HepG2 (cell line): ENCODE results near the gene ZER1. TPM values are rescaled to one million over a fixed set of nuclear protein-coding genes. Genes with fewer than 3 reads are reported as not detected.
"Not testable (repeated sequence)": the region's sequence is repeated elsewhere in the genome, so short reads cannot be mapped to it uniquely, and the experiment has no call there.

Experiments
- ATAC-seq: fragments of 200-7000 bp; cut with Tn5 transposase; 3 replicates; pipeline ENCODE4 v1.9.1; 2020; ENCODE audit warnings: mild to moderate bottlenecking, moderate library complexity
- BruUV-seq: library from RNA; stranded (reverse); fragments of 400-500 nt; replicated peaks from 2 replicates; lab custom pipeline; 2021; lab: Mats Ljungman, UMichigan
- CTCF ChIA-PET: fragments of 300-600 bp; formaldehyde crosslinking; extraction: SDS; loops from one replicate; lab custom pipeline; 2021; ENCODE audit warnings: low total read pairs, inconsistent platforms, low intra/inter-chr PET ratio; lab: Yijun Ruan, JAX
- POLR2A ChIA-PET: fragments of 350-600 bp; sonication (Branson Sonifier 250); formaldehyde crosslinking; loops from one replicate; lab custom pipeline; 2020; ENCODE audit warnings: antibody characterized with exemption, inconsistent platforms; lab: Yijun Ruan, JAX
- DNase-seq: peaks from one replicate; pipeline ENCODE4 v3.0.0-alpha.2; 2015; ENCODE audit warnings: low spot score
- FAIRE-seq: peaks from 3 replicates; lab custom pipeline; 2011; peaks lifted over from hg19 to GRCh38; lab: Jason Lieb, UNC
- H2AFZ ChIP-seq: one replicate; pipeline ENCODE4 v1.6.1; 2011; ENCODE audit warnings: low read length, inconsistent platforms
- H3K27ac ChIP-seq: fragments of 300-600 bp; 3 replicates; pipeline ENCODE4 v1.8.0; 2011; ENCODE audit warnings: mixed run types, mild to moderate bottlenecking, mixed read lengths, low read length, inconsistent platforms; ENCODE audit not compliant: insufficient read depth; ENCODE audit errors: extremely low read length
- H3K27me3 ChIP-seq, 2 experiments: fragments of 200-600 bp in 1 of 2; 2 replicates in 1 of 2; 3 replicates in 1 of 2; pipeline versions ENCODE4 v1.6.0 to v1.8.0; 2011; ENCODE audit warnings: low read length in 2 of 2, mild to moderate bottlenecking in 2 of 2, moderate library complexity in 2 of 2, inconsistent platforms in 1 of 2; ENCODE audit not compliant: insufficient read depth in 2 of 2, control insufficient read depth in 1 of 2
- H3K36me3 ChIP-seq, 2 experiments: fragments of 200-600 bp in 1 of 2; replicated peaks in 1 of 2; 2 replicates in 1 of 2; 3 replicates in 1 of 2; pipeline versions ENCODE4 v1.5.1 to v1.8.0; 2011; ENCODE audit warnings: low read length in 2 of 2, inconsistent platforms in 1 of 2; ENCODE audit not compliant: insufficient read depth in 2 of 2, control insufficient read depth in 1 of 2
- H3K4me1 ChIP-seq: 2 replicates; pipeline ENCODE4 v1.5.1; 2012; ENCODE audit warnings: low read length, inconsistent platforms; ENCODE audit not compliant: insufficient read depth
- H3K4me2 ChIP-seq: 2 replicates; pipeline ENCODE4 v1.6.0; 2011; ENCODE audit warnings: low read depth, low read length, inconsistent platforms
- H3K4me3 ChIP-seq, 3 experiments: fragments of 200-600 bp in 1 of 3; sonication (generic), shearing (Covaris generic) in 1 of 3; replicated peaks in 1 of 3; 2 replicates each; pipeline ENCODE4 v1.5.1; 2011 to 2016; ENCODE audit warnings: low read length in 3 of 3, inconsistent platforms in 2 of 3, low read depth in 2 of 3, mild to moderate bottlenecking in 2 of 3, control low read depth in 1 of 3, mixed read lengths in 1 of 3; ENCODE audit not compliant: insufficient read depth in 1 of 3
- H3K79me2 ChIP-seq: one replicate; pipeline ENCODE4 v1.6.1; 2011; ENCODE audit warnings: low read length, inconsistent platforms; ENCODE audit not compliant: insufficient read depth
- H3K9ac ChIP-seq: 2 replicates; pipeline ENCODE4 v1.6.0; 2011; ENCODE audit warnings: mild to moderate bottlenecking, low read depth, low read length, inconsistent platforms; ENCODE audit not compliant: insufficient read depth
- H3K9me3 ChIP-seq: 2 replicates; pipeline ENCODE4 v1.5.1; 2012; ENCODE audit warnings: mild to moderate bottlenecking, low read length
- H4K20me1 ChIP-seq: 2 replicates; pipeline ENCODE4 v1.6.0; 2011; ENCODE audit warnings: inconsistent platforms, mild to moderate bottlenecking, low read length, moderate library complexity; ENCODE audit not compliant: insufficient read depth
- NR0B2 ChIP-seq: sonication (generic); formaldehyde crosslinking; IDR thresholded peaks from 2 replicates; pipeline ENCODE4 v1.4.0; 2020; ENCODE audit warnings: mild to moderate bottlenecking, missing genetic modification reagents
- ZKSCAN1 ChIP-seq: fragments of 150-350 bp; IDR thresholded peaks from 2 replicates; pipeline ENCODE4 v1.6.1; 2014; ENCODE audit warnings: low read length
- WGBS: methylation state at CpG from one replicate; pipeline ENCODE4 v1.1.6; 2017; ENCODE audit warnings: low lambda C conversion rate; 5-methylcytosine and 5-hydroxymethylcytosine counted together
- in situ Hi-C: cut with HindIII; loops from 2 replicates; pipeline ENCODE4 v1.10.0; 2017; ENCODE audit warnings: low pct_unique_long_range_greater_than_20kb; ENCODE audit not compliant: extremely low pct_ligation_motif_present
- intact Hi-C: fragments of 100-400 bp; cut with micrococcal nuclease; formaldehyde crosslinking; loops from one replicate; pipeline ENCODE4 v1.10.0; 2022; ENCODE audit not compliant: unreplicated experiment
- polyA plus RNA-seq, 8 experiments: library from polyadenylated mRNA; depleted of rRNA in 3 of 8; stranded (reverse) in 7 of 8; unstranded in 1 of 8; fragments of >200 nt; fragmentation: Illumina TruSeq in 4 of 8; extraction: Trizol in 4 of 8; gene quantifications; 2 replicates each; pipeline versions ENCODE4 v1.2.1 to v1.2.3, GENCODE V29; 2011 to 2016; ENCODE audit warnings: low read depth in 4 of 8, missing spikeins in 1 of 8, mixed read lengths in 1 of 8; ENCODE audit not compliant: insufficient read depth in 1 of 8
- total RNA-seq, 5 experiments: library from RNA; depleted of rRNA; stranded (reverse); fragments of >200 nt; fragmentation: Illumina TruSeq; extraction: Trizol; gene quantifications; 2 replicates each; pipeline ENCODE4 v1.2.3, GENCODE V29; 2016; ENCODE audit warnings: low read depth in 1 of 5
- TF ChIP-seq, protein P1 (sequence below): sonication (generic); formaldehyde crosslinking; IDR thresholded peaks from 2 replicates; pipeline ENCODE4 v1.4.0; 2020; ENCODE audit warnings: missing genetic modification reagents

Gene ZER1
- total and polyA plus RNA-seq, 2 of the 13 experiments (the other 11 are each of a cell fraction or from before 2014, with no cell fraction given): 7.7 to 40.0 TPM

DNA sequence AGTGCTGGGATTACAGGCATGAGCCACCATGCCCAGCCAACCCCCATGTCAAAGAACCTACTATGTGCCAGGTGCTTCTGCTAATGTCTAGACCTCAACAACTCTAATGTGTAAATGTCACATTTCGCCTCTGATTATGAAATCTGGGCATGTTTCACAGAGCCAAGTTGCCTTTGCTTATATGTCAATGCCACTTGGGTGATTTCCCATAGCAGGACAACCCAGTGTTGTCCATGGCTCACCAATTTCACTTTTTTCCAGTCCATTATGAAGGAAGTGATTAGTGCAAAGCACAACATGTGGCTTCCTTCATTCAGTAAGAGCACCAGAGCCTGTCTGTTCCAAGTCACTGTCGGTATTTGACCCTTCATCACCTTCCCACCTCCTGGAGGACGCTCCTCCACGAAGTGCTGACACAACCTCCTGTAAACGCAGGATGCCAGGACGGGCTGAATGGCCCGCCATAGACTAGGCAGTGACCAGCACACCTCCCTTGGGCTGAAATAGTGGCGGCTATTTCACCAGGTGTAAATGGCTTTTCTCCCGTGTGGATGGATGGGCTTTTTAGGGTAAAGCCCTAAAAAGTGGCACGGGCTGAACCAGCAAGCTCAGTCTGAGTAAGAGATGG, 70.4 kb downstream of the ZER1 start:
- ATAC-seq (no peak), FAIRE-seq (no peak), DNase-seq (no peak)
- Histone ChIP-seq H3K4me1 (peaks cover 16% of the 10 kb centered on the region), H3K36me3 (peaks cover 0 to 4% of the 10 kb centered on the region in 2 experiments; a peak in 1 of 5 replicates), H3K79me2 (peaks cover 8% of the 10 kb centered on the region), H3K4me3 (no peak overlapping the region), H3K27ac (no peak overlapping the region), H3K27me3 (no peaks in the 10 kb centered on the region), H3K4me2 (no peak overlapping the region), H4K20me1 (no peaks in the 10 kb centered on the region), H3K9ac (no peak overlapping the region)
- POLR2A ChIA-PET: interaction anchor here (1.0 kb wide), 1 partner anchor 17 kb away, joined by 6 read pairs; no protein-coding TSS in a partner anchor
- intact Hi-C loops: loop anchor here (5.0 kb wide), 1 partner anchor 64 kb away; no protein-coding TSS in a partner anchor
- 96% methylated on average over 10 of the region's 10 CpGs for WGBS
- in situ Hi-C loops: no loop called here
- TF ChIP-seq ZKSCAN1 (peak; percentile 54; the same call in 1 of the 2 replicates), NR0B2 (CRISPR knock-in tag) (no peak)
- TF ChIP-seq, protein P1, sequence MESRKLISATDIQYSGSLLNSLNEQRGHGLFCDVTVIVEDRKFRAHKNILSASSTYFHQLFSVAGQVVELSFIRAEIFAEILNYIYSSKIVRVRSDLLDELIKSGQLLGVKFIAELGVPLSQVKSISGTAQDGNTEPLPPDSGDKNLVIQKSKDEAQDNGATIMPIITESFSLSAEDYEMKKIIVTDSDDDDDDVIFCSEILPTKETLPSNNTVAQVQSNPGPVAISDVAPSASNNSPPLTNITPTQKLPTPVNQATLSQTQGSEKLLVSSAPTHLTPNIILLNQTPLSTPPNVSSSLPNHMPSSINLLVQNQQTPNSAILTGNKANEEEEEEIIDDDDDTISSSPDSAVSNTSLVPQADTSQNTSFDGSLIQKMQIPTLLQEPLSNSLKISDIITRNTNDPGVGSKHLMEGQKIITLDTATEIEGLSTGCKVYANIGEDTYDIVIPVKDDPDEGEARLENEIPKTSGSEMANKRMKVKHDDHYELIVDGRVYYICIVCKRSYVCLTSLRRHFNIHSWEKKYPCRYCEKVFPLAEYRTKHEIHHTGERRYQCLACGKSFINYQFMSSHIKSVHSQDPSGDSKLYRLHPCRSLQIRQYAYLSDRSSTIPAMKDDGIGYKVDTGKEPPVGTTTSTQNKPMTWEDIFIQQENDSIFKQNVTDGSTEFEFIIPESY (CRISPR knock-in tag): peak; percentile 39; the same call in 1 of the 2 replicates
- TF ChIP-seq, all 625 proteins: peak for 2
- no TSS peak for BruUV-seq
- CTCF ChIA-PET: interaction anchor here (1.6 to 2.6 kb wide), 3 partner anchors 32 to 66 kb away, joined by 4 to 17 read pairs (median 12); no protein-coding TSS in a partner anchor
- Histone ChIP-seq H2AFZ (no peak overlapping the region), H3K9me3 (no peaks in the 10 kb centered on the region)

DNA sequence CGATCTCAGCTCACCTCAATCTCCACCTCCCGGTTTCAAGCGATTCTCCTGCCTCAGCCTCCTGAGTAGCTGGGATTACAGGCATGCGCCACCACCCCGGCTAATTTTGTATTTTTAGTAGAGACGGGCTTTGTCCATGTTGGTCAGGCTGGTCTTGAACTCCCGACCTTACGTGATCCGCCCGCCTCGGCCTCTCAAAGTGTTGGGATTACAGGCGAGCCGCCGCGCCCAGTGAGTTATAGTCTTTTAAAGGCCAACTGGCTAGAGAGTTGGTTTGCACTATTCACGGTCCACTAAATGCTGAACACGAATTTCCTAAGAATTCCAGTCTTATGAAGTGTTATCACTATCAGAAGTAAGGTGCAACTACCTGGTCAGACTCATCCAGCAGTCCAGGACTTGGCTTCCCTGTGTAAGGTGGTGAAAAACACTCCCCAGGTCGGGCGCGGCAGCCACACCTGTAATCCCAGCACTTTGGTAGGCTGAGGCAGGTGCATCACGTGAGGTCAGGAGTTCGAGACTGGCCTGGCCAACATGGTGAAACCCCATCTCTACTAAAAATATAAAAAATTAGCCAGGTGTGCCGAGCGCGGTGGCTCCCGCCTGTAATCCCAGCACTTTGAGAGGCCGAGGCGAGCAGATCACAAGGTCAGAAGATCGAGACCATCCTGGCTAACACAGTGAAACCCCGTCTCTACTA, 72.5 kb downstream of the ZER1 start:
- H3K9ac ChIP-seq, H3K4me3 ChIP-seq, intact Hi-C loops, H3K27ac ChIP-seq, H3K36me3 ChIP-seq, H3K79me2 ChIP-seq, DNase-seq, FAIRE-seq, ATAC-seq, H3K4me2 ChIP-seq, CTCF ChIA-PET, H4K20me1 ChIP-seq, H2AFZ ChIP-seq, in situ Hi-C loops, H3K9me3 ChIP-seq, H3K27me3 ChIP-seq, BruUV-seq: not testable (repeated sequence)
- POLR2A ChIA-PET: interaction anchor here (1.3 kb wide), 1 partner anchor 15 kb away, joined by 4 read pairs; no protein-coding TSS in a partner anchor
- H3K4me1 ChIP-seq: peaks cover 16% of the 10 kb centered on the region
- 97% methylated on average over 30 of the region's 30 CpGs for WGBS
